SK-N-MC (cell line): ENCODE measurements around the gene OR2T8.

Experiments used
- EZH2 ChIP-seq: fragments of 200-600 bp; sonication (generic); IDR thresholded peaks from one replicate; pipeline ENCODE4 v1.6.1; 2017; ENCODE audit warnings: antibody characterized with exemption
- FOXP2 ChIP-seq: optimal IDR thresholded peaks from 2 replicates; pipeline ENCODE3; 2011; ENCODE audit warnings: mild to moderate bottlenecking, moderate library complexity; ENCODE audit not compliant: insufficient read depth; ENCODE audit errors: extremely low read length, control extremely low read depth

- no peak for TF ChIP-seq FOXP2
- no peak for TF ChIP-seq EZH2
Measured at GRCh38 chr1:247924868-247925267, 4.8 kb downstream of the OR2T8 start, which contains the start of gene OR2AJ1.
